Measurements from ENCODE around the gene CD38.

The CD38 gene

GRCh38 chr4:15884666-15885065 is 106.5 kb downstream of the CD38 start:
- TF ChIP-seq SIN3A (IDR thresholded peaks at IDR 0.05; ENCODE audit: borderline replicate concordance, insufficient read depth, low read length) (no peak), REST (IDR thresholded peaks at IDR 0.05; ENCODE audit: insufficient read depth in 1 of 2, low read depth in 2 of 2, low read length in 2 of 2) (no peak)

- TF ChIP-seq TAF1 (IDR thresholded peaks at IDR 0.05; ENCODE audit: borderline replicate concordance, insufficient read depth, low read length) (no peak), SIN3A (IDR thresholded peaks at IDR 0.05; ENCODE audit: borderline replicate concordance, insufficient read depth, low read length) (no peak), REST (IDR thresholded peaks at IDR 0.05; ENCODE audit: insufficient read depth in 1 of 2, low read depth in 2 of 2, low read length in 2 of 2) (no peak), POLR2AphosphoS5 (IDR thresholded peaks at IDR 0.05; ENCODE audit: low read depth, low read length) (no peak), FOXP2 (optimal IDR thresholded peaks at IDR 0.05; ENCODE audit: borderline replicate concordance, extremely low read depth, extremely low read length, insufficient read depth) (no peak)
Observed at GRCh38 chr4:15885422-15885821, 107.3 kb downstream of the CD38 start.

GRCh38 chr4:15888515-15888914 is 110.4 kb downstream of the CD38 start:
- TF ChIP-seq SIN3A (IDR thresholded peaks at IDR 0.05; ENCODE audit: borderline replicate concordance, insufficient read depth, low read length), result no peak
- TF ChIP-seq TAF1 (IDR thresholded peaks at IDR 0.05; ENCODE audit: borderline replicate concordance, insufficient read depth, low read length), result no peak
- no peak for TF ChIP-seq FOXP2 (optimal IDR thresholded peaks at IDR 0.05; ENCODE audit: borderline replicate concordance, extremely low read depth, extremely low read length, insufficient read depth)
- no peak for TF ChIP-seq POLR2AphosphoS5 (IDR thresholded peaks at IDR 0.05; ENCODE audit: low read depth, low read length)
- no peak for TF ChIP-seq REST (IDR thresholded peaks at IDR 0.05; ENCODE audit: insufficient read depth in 1 of 2, low read depth in 2 of 2, low read length in 2 of 2)

- TF ChIP-seq TAF1 (IDR thresholded peaks at IDR 0.05; ENCODE audit: borderline replicate concordance, insufficient read depth, low read length) (no peak), FOXP2 (optimal IDR thresholded peaks at IDR 0.05; ENCODE audit: borderline replicate concordance, extremely low read depth, extremely low read length, insufficient read depth) (no peak), REST (IDR thresholded peaks at IDR 0.05; ENCODE audit: insufficient read depth in 1 of 2, low read depth in 2 of 2, low read length in 2 of 2) (no peak)
Observed at GRCh38 chr4:15890246-15890829, 112.2 kb downstream of the CD38 start.

- no peak for TF ChIP-seq TAF1 (IDR thresholded peaks at IDR 0.05; ENCODE audit: borderline replicate concordance, insufficient read depth, low read length)
- no peak for TF ChIP-seq REST (IDR thresholded peaks at IDR 0.05; ENCODE audit: insufficient read depth in 1 of 2, low read depth in 2 of 2, low read length in 2 of 2)
- no peak for TF ChIP-seq SIN3A (IDR thresholded peaks at IDR 0.05; ENCODE audit: borderline replicate concordance, insufficient read depth, low read length)
- no peak for TF ChIP-seq FOXP2 (optimal IDR thresholded peaks at IDR 0.05; ENCODE audit: borderline replicate concordance, extremely low read depth, extremely low read length, insufficient read depth)
Observed at GRCh38 chr4:15891312-15891711, 113.2 kb downstream of the CD38 start.

Data from PFSK-1 (cell line).